GM12878 (cell line): ENCODE results near the gene MPZL3. TPM values are rescaled to one million over a fixed set of nuclear protein-coding genes. Genes with fewer than 3 reads are reported as not detected.

Experiments
- ATAC-seq: fragments of 200-7000 bp; cut with Tn5 transposase; 3 replicates; pipeline ENCODE4 v1.9.1; 2020; ENCODE audit warnings: mild to moderate bottlenecking, moderate library complexity
- BruUV-seq: library from RNA; stranded (reverse); fragments of 400-500 nt; replicated peaks from 2 replicates; lab custom pipeline; 2021; lab: Mats Ljungman, UMichigan
- CTCF ChIA-PET: fragments of 300-600 bp; sonication (Branson Sonifier 250); formaldehyde crosslinking; extraction: SDS; loops from one replicate; lab custom pipeline; 2021; ENCODE audit warnings: inconsistent platforms; lab: Yijun Ruan, JAX
- POLR2A ChIA-PET: fragments of 350-600 bp; formaldehyde crosslinking; extraction: SDS; loops from one replicate; lab custom pipeline; 2021; ENCODE audit warnings: inconsistent platforms; lab: Charles Lee
- RAD21 ChIA-PET: fragments of 300-600 bp; sonication (Branson Sonifier 250); formaldehyde crosslinking; loops from one replicate; lab custom pipeline; 2023; ENCODE audit warnings: antibody characterized with exemption; ENCODE audit not compliant: unreplicated experiment; lab: Charles Lee
- SMC1A ChIA-PET: fragments of 300-600 bp; sonication (Branson Sonifier 250); formaldehyde crosslinking; loops from one replicate; lab custom pipeline; 2023; ENCODE audit not compliant: unreplicated experiment, uncharacterized antibody; lab: Charles Lee
- DNase-seq: peaks from one replicate; pipeline ENCODE4 v3.0.0-alpha.2; 2011; ENCODE audit warnings: low read depth, low spot score
- FAIRE-seq: peaks from 3 replicates; lab custom pipeline; 2011; peaks lifted over from hg19 to GRCh38; lab: Jason Lieb, UNC
- H2AFZ ChIP-seq: 2 replicates; pipeline ENCODE4 v1.6.0; 2011; ENCODE audit warnings: low read depth, low read length, control low read depth; ENCODE audit not compliant: control insufficient read depth
- H3K27ac ChIP-seq: 2 replicates; pipeline ENCODE4 v1.5.1; 2011; ENCODE audit warnings: control low read depth; ENCODE audit not compliant: control insufficient read depth, insufficient read depth
- H3K27me3 ChIP-seq, 2 experiments: replicated peaks in 1 of 2; 2 replicates each; pipeline versions ENCODE4 v1.6.0 to v1.6.1; 2011; ENCODE audit warnings: low read length in 1 of 2; ENCODE audit not compliant: control insufficient read depth in 2 of 2, insufficient read depth in 2 of 2
- H3K36me3 ChIP-seq, 2 experiments: 2 replicates each; pipeline ENCODE4 v1.5.1; 2011; ENCODE audit warnings: low read length in 1 of 2; ENCODE audit not compliant: control insufficient read depth in 2 of 2, insufficient read depth in 2 of 2
- H3K4me1 ChIP-seq: 2 replicates; pipeline ENCODE4 v1.6.1; 2011; ENCODE audit warnings: mild to moderate bottlenecking, low read length, moderate library complexity, mixed read lengths; ENCODE audit not compliant: control insufficient read depth, insufficient read depth
- H3K4me2 ChIP-seq: 2 replicates; pipeline ENCODE4 v1.6.0; 2011; ENCODE audit warnings: control low read depth; ENCODE audit not compliant: control insufficient read depth, insufficient read depth
- H3K4me3 ChIP-seq: fragments of 200-600 bp; sonication (generic); 2 replicates; pipeline ENCODE4 v1.5.1; 2016
- H3K79me2 ChIP-seq: 2 replicates; pipeline ENCODE4 v1.6.0; 2011; ENCODE audit warnings: low read length; ENCODE audit not compliant: control insufficient read depth, insufficient read depth
- H3K9ac ChIP-seq: 2 replicates; pipeline ENCODE4 v1.8.0; 2011; ENCODE audit warnings: low read length, control low read depth, mixed read lengths; ENCODE audit not compliant: control insufficient read depth, insufficient read depth
- H3K9me3 ChIP-seq: replicated peaks from 3 replicates; pipeline ENCODE4 v1.5.1; 2011; ENCODE audit warnings: mild to moderate bottlenecking, low read length; ENCODE audit not compliant: control insufficient read depth, insufficient read depth
- H4K20me1 ChIP-seq: 2 replicates; pipeline ENCODE4 v1.6.0; 2011; ENCODE audit not compliant: control insufficient read depth, insufficient read depth
- ATF3 ChIP-seq: IDR thresholded peaks from 2 replicates; pipeline ENCODE4 v1.6.1; 2011; ENCODE audit warnings: low read depth, mild to moderate bottlenecking, low read length, moderate library complexity, borderline replicate concordance; ENCODE audit errors: extremely low read depth
- ATF7 ChIP-seq: fragments of 450-650 bp; IDR thresholded peaks from 2 replicates; pipeline ENCODE4 v1.6.1; 2016; ENCODE audit warnings: low read depth, mild to moderate bottlenecking
- BRCA1 ChIP-seq: IDR thresholded peaks from 2 replicates; pipeline ENCODE4 v1.6.1; 2011; ENCODE audit warnings: low read depth, low read length, improper control_type of control experiment
- CREM ChIP-seq: IDR thresholded peaks from 2 replicates; pipeline ENCODE4 v1.6.1; 2014; ENCODE audit warnings: antibody characterized with exemption, low read depth
- KDM1A ChIP-seq: fragments of 200-600 bp; sonication (generic); IDR thresholded peaks from 2 replicates; pipeline ENCODE4 v1.6.1; 2016; ENCODE audit warnings: borderline replicate concordance
- MTA2 ChIP-seq: fragments of 450-650 bp; IDR thresholded peaks from 2 replicates; pipeline ENCODE4 v1.6.1; 2016; ENCODE audit warnings: low read depth, mild to moderate bottlenecking, moderate library complexity
- MTA3 ChIP-seq: IDR thresholded peaks from 2 replicates; pipeline ENCODE4 v1.6.1; 2012; ENCODE audit warnings: low read length, inconsistent platforms, borderline replicate concordance
- NR2C1 ChIP-seq: fragments of 450-650 bp; IDR thresholded peaks from 2 replicates; pipeline ENCODE4 v1.6.1; 2017; ENCODE audit warnings: antibody characterized with exemption, mild to moderate bottlenecking, moderate library complexity
- PML ChIP-seq: IDR thresholded peaks from 2 replicates; pipeline ENCODE4 v1.6.1; 2012; ENCODE audit warnings: low read length, inconsistent platforms
- RB1 ChIP-seq: fragments of 450-650 bp; formaldehyde crosslinking; IDR thresholded peaks from 2 replicates; pipeline ENCODE4 v1.6.1; 2017; ENCODE audit warnings: mild to moderate bottlenecking, borderline replicate concordance
- RUNX3 ChIP-seq: IDR thresholded peaks from 2 replicates; pipeline ENCODE4 v1.6.1; 2012; ENCODE audit warnings: low read length, inconsistent platforms
- SP1 ChIP-seq: IDR thresholded peaks from one replicate; pipeline ENCODE4 v1.6.1; 2011; ENCODE audit warnings: low read depth, low read length
- TCF7 ChIP-seq: IDR thresholded peaks from 2 replicates; pipeline ENCODE4 v1.6.1; 2014; ENCODE audit warnings: antibody characterized with exemption, borderline replicate concordance
- WGBS: methylation state at CpG from one replicate; pipeline ENCODE4 v1.1.6; 2016; ENCODE audit warnings: low lambda C conversion rate; ENCODE audit not compliant: insufficient replicate concordance, insufficient coverage; ENCODE audit errors: missing lambda C conversion rate; 5-methylcytosine and 5-hydroxymethylcytosine counted together
- in situ Hi-C: fragments of 300-500 bp; cut with MboI; formaldehyde crosslinking; loops from 9 replicates; pipeline ENCODE4 v1.14.3; 2018; ENCODE audit warnings: mixed read lengths
- intact Hi-C: fragments of 100-400 bp; cut with micrococcal nuclease; formaldehyde crosslinking; loops from one replicate; pipeline ENCODE4 v1.14.2; 2022; ENCODE audit not compliant: unreplicated experiment
- polyA plus RNA-seq, 11 experiments: library from polyadenylated mRNA; depleted of rRNA in 4 of 11; unstranded in 6 of 11; stranded (reverse) in 5 of 11; fragments of >200 nt; fragmentation: Nextera tagmentation in 4 of 11; fragmentation: Illumina TruSeq in 1 of 11; extraction: Ambion mirVana in 4 of 11; extraction: Trizol in 1 of 11; gene quantifications; 1 replicate in 1 of 11; 2 replicates in 10 of 11; pipeline versions ENCODE4 v1.2.1 to v1.2.3, GENCODE V29; 2011 to 2016; ENCODE audit warnings: inconsistent platforms in 2 of 11, missing spikeins in 2 of 11, low read depth in 1 of 11
- total RNA-seq, 4 experiments: library from RNA; depleted of rRNA in 3 of 4; stranded (reverse); fragments of >200 nt in 3 of 4; fragmentation: Illumina TruSeq in 1 of 4; extraction: Trizol in 1 of 4; gene quantifications; 2 replicates each; pipeline versions ENCODE4 v1.2.1 to v1.2.3, GENCODE V29; 2013 to 2021
- TF ChIP-seq, protein P1 (sequence below): fragments of 450-650 bp; IDR thresholded peaks from 2 replicates; pipeline ENCODE4 v1.6.1; 2017; ENCODE audit warnings: mild to moderate bottlenecking, low read depth, inconsistent platforms; ENCODE audit not compliant: poor library complexity, severe bottlenecking

The MPZL3 gene
- total and polyA plus RNA-seq, 10 of the 15 experiments (the other 5 are each of a cell fraction or from before 2014, with no cell fraction given): 2.1 to 7.5 (median 6.2) TPM

- Histone ChIP-seq H3K4me1 (peaks cover 19% of the 10 kb centered on the region), H3K79me2 (no peaks in the 10 kb centered on the region), H3K9ac (no peak overlapping the region), H3K4me3 (no peak overlapping the region), H3K4me2 (peak overlapping the region; percentile 15; the same call in 1 of the 2 replicates), H3K27me3 (no peaks in the 10 kb centered on the region), H2AFZ (no peak overlapping the region), H3K27ac (no peak overlapping the region), H3K36me3 (no peaks in the 10 kb centered on the region), H3K9me3 (no peaks in the 10 kb centered on the region), H4K20me1 (no peaks in the 10 kb centered on the region)
- RAD21 ChIA-PET: interaction anchor here (0.9 to 4.6 kb wide), 9 partner anchors 10 to 43 kb away, joined by 3 to 23 read pairs (median 5); partner anchors contain the start of gene MPZL3
- POLR2A ChIA-PET: interaction anchor here (1.0 to 3.3 kb wide), 8 partner anchors 10 to 40 kb away, joined by 3 to 12 read pairs (median 4); partner anchors contain the start of genes JAML and MPZL3
- ATAC-seq (peak; percentile 2; the same call in 1 of the 3 replicates), FAIRE-seq (no peak), DNase-seq (no peak)
- BruUV-seq: no TSS peak
- in situ Hi-C loops (no loop called here), intact Hi-C loops (no loop called here)
- WGBS: 86% methylated on average over 1 of the region's 1 CpG
- SMC1A ChIA-PET: interaction anchor here (0.9 to 6.9 kb wide), 14 partner anchors 10 to 112 kb away, joined by 3 to 54 read pairs (median 6); partner anchors contain the start of genes JAML and MPZL3
- TF ChIP-seq PML (no peak), RB1 (0 out of 2 replicates have a peak, but pooled peaks have one; percentile 19), TCF7 (no peak), BRCA1 (no peak), ATF3 (no peak), KDM1A (no peak), RUNX3 (no peak), MTA3 (0 out of 2 replicates have a peak, but pooled peaks have one; percentile 4), CREM (no peak), ATF7 (0 out of 2 replicates have a peak, but pooled peaks have one; percentile 3), SP1 (no peak), NR2C1 (no peak), MTA2 (no peak)
- TF ChIP-seq, protein P1, sequence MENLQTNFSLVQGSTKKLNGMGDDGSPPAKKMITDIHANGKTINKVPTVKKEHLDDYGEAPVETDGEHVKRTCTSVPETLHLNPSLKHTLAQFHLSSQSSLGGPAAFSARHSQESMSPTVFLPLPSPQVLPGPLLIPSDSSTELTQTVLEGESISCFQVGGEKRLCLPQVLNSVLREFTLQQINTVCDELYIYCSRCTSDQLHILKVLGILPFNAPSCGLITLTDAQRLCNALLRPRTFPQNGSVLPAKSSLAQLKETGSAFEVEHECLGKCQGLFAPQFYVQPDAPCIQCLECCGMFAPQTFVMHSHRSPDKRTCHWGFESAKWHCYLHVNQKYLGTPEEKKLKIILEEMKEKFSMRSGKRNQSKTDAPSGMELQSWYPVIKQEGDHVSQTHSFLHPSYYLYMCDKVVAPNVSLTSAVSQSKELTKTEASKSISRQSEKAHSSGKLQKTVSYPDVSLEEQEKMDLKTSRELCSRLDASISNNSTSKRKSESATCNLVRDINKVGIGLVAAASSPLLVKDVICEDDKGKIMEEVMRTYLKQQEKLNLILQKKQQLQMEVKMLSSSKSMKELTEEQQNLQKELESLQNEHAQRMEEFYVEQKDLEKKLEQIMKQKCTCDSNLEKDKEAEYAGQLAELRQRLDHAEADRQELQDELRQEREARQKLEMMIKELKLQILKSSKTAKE: peak; percentile 9
- CTCF ChIA-PET: interaction anchor here (0.9 to 1.6 kb wide), 14 partner anchors 13 to 113 kb away, joined by 3 to 8 read pairs (median 4); partner anchors contain the start of gene JAML
Measured at GRCh38 chr11:118241764-118242098, 10.4 kb downstream of the MPZL3 start.
